HCT116 (cell line): ENCODE measurements around the gene SLC5A2.

Experiments used
- CTCF ChIP-seq, 3 experiments: fragments of 200-600 bp in 1 of 3; sonication (generic) in 1 of 3; IDR thresholded peaks in 2 of 3; conservative IDR thresholded peaks in 1 of 3; 2 replicates each; pipeline ENCODE4 v1.5.1; 2012 to 2017; ENCODE audit warnings: low read depth in 2 of 3, low read length in 2 of 3, antibody characterized with exemption in 1 of 3, borderline replicate concordance in 1 of 3, control low read depth in 1 of 3, mild to moderate bottlenecking in 1 of 3, mixed read lengths in 1 of 3, mixed run types in 1 of 3, moderate library complexity in 1 of 3; ENCODE audit not compliant: insufficient read depth in 1 of 3
- EGR1 ChIP-seq: IDR thresholded peaks from 2 replicates; pipeline ENCODE4 v1.6.1; 2012; ENCODE audit warnings: low read depth
- ELF1 ChIP-seq: IDR thresholded peaks from 2 replicates; pipeline ENCODE4 v1.6.1; 2012; ENCODE audit warnings: low read depth, borderline replicate concordance
- EZH2 ChIP-seq: fragments of 200-600 bp; sonication (generic); IDR thresholded peaks from 2 replicates; pipeline ENCODE4 v1.6.1; 2017; ENCODE audit warnings: antibody characterized with exemption, mixed run types
- RAD21 ChIP-seq: IDR thresholded peaks from 2 replicates; pipeline ENCODE4 v1.6.1; 2012; ENCODE audit warnings: low read depth, mild to moderate bottlenecking
- SIN3A ChIP-seq: IDR thresholded peaks from 2 replicates; pipeline ENCODE4 v1.6.1; 2012; ENCODE audit warnings: low read depth
- ZNF274 ChIP-seq: fragments of 200-500 bp; sonication (Bioruptor generic); IDR thresholded peaks from 2 replicates; pipeline ENCODE4 v1.6.1; 2014; ENCODE audit warnings: mild to moderate bottlenecking, low read depth, low read length, inconsistent platforms

GRCh38 chr16:31491778-31492418 lies 9.0 kb downstream of the SLC5A2 start:
- no peak for TF ChIP-seq RAD21
- TF ChIP-seq SIN3A: no peak
- no peak for TF ChIP-seq EGR1
- TF ChIP-seq CTCF (IDR thresholded peaks at IDR 0.05 in 2 of 3, conservative IDR thresholded peaks at IDR 0.05 in 1 of 3; ENCODE audit: borderline replicate concordance in 1 of 3, insufficient read depth in 1 of 3, low read depth in 2 of 3, low read length in 2 of 3): no peak
- no peak for TF ChIP-seq ELF1
- no peak for TF ChIP-seq ZNF274
- no peak for TF ChIP-seq EZH2
